ENCODE data around the gene LRRK1. TPM values are rescaled to one million over a fixed set of nuclear protein-coding genes. Genes with fewer than 3 reads are reported as not detected.

The LRRK1 gene
- total RNA-seq, 1 donor from 2014 or later: 21.1 TPM

DNA sequence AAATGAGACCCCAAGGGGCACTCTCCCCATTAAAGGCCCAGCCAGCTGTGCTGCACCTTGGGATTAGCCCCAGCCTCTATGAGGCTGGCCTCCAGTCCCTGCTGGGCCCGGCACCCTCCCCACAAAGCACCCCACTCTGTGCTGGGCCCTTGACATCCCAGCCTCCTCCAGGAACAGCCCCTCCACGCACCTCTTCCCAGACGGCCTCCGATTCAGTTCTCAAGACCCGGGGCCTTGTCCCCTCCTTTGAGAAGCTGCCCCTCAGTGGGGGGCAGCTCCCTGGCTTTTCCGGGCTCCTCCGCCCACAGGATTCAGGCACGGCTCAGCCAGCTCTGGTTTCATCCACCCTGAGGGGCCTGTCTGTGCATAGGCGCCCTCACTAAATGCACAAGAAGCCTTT, 144.1 kb downstream of the LRRK1 start:
- no peak for TF ChIP-seq POLR2A (IDR thresholded peaks at IDR 0.05)
- no peak for TF ChIP-seq POLR2AphosphoS5 (IDR thresholded peaks at IDR 0.05; ENCODE audit: insufficient read depth in 1 of 2, low read depth in 1 of 2)
- TF ChIP-seq, protein P1, sequence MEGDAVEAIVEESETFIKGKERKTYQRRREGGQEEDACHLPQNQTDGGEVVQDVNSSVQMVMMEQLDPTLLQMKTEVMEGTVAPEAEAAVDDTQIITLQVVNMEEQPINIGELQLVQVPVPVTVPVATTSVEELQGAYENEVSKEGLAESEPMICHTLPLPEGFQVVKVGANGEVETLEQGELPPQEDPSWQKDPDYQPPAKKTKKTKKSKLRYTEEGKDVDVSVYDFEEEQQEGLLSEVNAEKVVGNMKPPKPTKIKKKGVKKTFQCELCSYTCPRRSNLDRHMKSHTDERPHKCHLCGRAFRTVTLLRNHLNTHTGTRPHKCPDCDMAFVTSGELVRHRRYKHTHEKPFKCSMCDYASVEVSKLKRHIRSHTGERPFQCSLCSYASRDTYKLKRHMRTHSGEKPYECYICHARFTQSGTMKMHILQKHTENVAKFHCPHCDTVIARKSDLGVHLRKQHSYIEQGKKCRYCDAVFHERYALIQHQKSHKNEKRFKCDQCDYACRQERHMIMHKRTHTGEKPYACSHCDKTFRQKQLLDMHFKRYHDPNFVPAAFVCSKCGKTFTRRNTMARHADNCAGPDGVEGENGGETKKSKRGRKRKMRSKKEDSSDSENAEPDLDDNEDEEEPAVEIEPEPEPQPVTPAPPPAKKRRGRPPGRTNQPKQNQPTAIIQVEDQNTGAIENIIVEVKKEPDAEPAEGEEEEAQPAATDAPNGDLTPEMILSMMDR (IDR thresholded peaks at IDR 0.05): no peak
- no peak overlapping the region for H3K4me3 ChIP-seq
- no peaks in the 10 kb centered on the region for H3K27me3 ChIP-seq
- H3K4me1 ChIP-seq: peaks cover 6% of the 10 kb centered on the region
- intact Hi-C loops (cut with DNase I): no loop called here
- peaks cover 0 to 24% of the 10 kb centered on the region in 2 donors for H3K36me3 ChIP-seq
- H3K27ac ChIP-seq: no peak overlapping the region
- H3K9me3 ChIP-seq: no peaks in the 10 kb centered on the region
- no peak for DNase-seq (ENCODE audit: extremely low spot score in 2 of 2)

DNA sequence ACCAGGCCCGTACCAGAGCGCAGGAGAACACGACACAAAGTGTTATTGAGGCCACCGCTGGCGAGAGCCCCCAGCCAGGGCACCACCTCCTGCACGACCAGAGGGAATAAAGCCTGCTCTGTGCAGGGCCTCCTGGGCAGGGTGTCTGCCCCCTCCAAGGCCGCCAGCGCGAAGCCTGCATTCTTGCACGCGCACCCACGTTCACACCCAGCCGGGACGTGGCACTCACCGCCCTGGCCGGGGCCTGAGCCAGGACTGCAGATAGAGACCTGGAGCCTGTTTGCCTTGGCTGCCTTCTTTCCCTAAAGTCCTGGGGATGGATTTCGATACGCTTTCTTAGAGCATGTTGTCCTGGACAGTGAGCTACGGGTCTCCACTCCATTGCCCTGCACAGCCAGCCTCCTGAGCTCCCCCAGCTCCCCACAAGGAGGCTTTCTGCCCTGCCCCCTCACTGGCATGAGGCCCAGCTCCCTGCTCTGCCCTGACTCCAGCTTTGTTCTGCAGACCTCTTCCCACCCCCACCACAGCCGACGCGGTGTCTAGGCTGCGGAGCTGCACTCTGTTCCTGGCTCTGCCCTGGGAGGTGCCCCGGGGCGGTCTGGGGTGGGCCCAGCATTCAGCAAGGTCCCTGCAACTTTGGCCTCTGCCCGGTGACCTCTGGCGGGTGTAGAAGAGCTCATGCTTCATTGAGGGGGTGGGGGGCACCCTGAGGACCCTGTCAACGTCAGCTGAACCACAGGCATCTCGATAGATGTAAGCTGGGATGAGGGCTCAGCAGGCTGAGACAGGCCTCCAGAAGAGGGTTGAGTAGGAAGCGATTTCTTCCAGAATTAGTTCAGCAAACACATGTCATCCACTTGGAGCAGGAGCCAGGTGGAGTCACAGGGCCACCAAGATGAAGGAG, 145.0 kb downstream of the LRRK1 start:
- H3K9me3 ChIP-seq: no peaks in the 10 kb centered on the region
- H3K4me3 ChIP-seq: no peak overlapping the region
- H3K4me1 ChIP-seq: peaks cover 12% of the 10 kb centered on the region
- no peak for DNase-seq (ENCODE audit: extremely low spot score in 2 of 2)
- intact Hi-C loops (cut with DNase I): no loop called here
- no peak overlapping the region for H3K27ac ChIP-seq
- H3K27me3 ChIP-seq: no peaks in the 10 kb centered on the region
- H3K36me3 ChIP-seq: peaks cover 0 to 17% of the 10 kb centered on the region in 2 donors
- TF ChIP-seq, protein P1 (IDR thresholded peaks at IDR 0.05): no peak

DNA sequence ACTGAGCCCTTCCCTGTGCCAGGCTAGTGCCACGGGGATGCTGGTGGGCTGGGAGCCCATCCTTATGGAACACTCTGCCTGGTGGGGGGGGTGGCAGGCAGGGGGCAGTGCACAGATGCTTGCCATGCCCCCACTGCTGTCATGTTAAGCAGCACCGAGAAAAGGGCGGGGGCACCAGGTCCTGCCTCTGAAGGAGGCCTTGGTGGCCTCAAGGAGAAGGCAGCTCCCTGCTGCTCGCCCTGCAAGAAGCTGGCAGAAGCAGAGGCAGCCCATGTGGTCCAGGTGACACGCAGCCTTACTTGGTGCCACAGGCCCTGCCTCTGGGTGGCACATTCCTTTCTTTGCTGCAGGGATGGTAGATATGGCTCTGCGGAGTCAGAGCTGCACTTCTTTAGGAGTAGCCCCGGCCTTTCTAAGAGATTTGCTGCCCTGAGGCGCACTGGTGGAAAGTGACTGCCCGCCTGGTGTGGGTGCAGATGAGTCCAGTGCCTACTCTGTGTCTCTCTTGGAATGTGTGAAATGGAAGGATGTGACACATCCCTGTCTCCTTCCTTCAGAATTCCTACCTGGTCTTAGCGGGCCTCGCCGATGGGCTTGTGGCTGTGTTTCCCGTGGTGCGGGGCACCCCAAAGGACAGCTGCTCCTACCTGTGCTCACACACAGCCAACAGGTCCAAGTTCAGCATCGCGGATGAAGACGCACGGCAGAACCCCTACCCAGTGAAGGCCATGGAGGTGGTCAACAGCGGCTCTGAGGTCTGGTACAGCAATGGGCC, 145.8 kb downstream of the LRRK1 start:
- Histone ChIP-seq H3K9me3 (no peaks in the 10 kb centered on the region), H3K4me3 (no peak overlapping the region), H3K27me3 (no peaks in the 10 kb centered on the region), H3K27ac (no peak overlapping the region), H3K4me1 (peaks cover 13% of the 10 kb centered on the region), H3K36me3 (peaks cover 0 to 14% of the 10 kb centered on the region in 2 donors)
- TF ChIP-seq POLR2AphosphoS5 (IDR thresholded peaks at IDR 0.05; ENCODE audit: insufficient read depth in 1 of 2, low read depth in 1 of 2): no peak
- TF ChIP-seq POLR2A (IDR thresholded peaks at IDR 0.05): no peak
- TF ChIP-seq, protein P1 (IDR thresholded peaks at IDR 0.05): no peak
- intact Hi-C loops (cut with DNase I): no loop called here
- DNase-seq (ENCODE audit: extremely low spot score in 2 of 2): no peak

DNA sequence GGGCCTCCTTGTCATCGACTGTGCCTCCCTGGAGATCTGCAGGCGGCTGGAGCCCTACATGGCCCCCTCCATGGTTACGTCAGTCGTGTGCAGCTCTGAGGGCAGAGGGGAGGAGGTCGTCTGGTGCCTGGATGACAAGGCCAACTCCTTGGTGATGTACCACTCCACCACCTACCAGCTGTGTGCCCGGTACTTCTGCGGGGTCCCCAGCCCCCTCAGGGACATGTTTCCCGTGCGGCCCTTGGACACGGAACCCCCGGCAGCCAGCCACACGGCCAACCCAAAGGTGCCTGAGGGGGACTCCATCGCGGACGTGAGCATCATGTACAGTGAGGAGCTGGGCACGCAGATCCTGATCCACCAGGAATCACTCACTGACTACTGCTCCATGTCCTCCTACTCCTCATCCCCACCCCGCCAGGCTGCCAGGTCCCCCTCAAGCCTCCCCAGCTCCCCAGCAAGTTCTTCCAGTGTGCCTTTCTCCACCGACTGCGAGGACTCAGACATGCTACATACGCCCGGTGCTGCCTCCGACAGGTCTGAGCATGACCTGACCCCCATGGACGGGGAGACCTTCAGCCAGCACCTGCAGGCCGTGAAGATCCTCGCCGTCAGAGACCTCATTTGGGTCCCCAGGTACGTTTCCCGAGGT, 146.5 kb downstream of the LRRK1 start:
- TF ChIP-seq POLR2A (IDR thresholded peaks at IDR 0.05): no peak
- TF ChIP-seq, protein P1 (IDR thresholded peaks at IDR 0.05): no peak
- TF ChIP-seq POLR2AphosphoS5 (IDR thresholded peaks at IDR 0.05; ENCODE audit: insufficient read depth in 1 of 2, low read depth in 1 of 2): no peak
- no peak overlapping the region for H3K4me3 ChIP-seq
- no peaks in the 10 kb centered on the region for H3K9me3 ChIP-seq
- peaks cover 19% of the 10 kb centered on the region for H3K4me1 ChIP-seq
- intact Hi-C loops (cut with DNase I): no loop called here
- no peaks in the 10 kb centered on the region for H3K27me3 ChIP-seq
- peaks cover 0 to 13% of the 10 kb centered on the region in 2 donors for H3K36me3 ChIP-seq
- no peak for DNase-seq (ENCODE audit: extremely low spot score in 2 of 2)
- H3K27ac ChIP-seq: no peak overlapping the region
